HepG2 (cell line): Measurements from ENCODE around the gene COL25A1. TPM values are rescaled to one million over a fixed set of nuclear protein-coding genes. Genes with fewer than 3 reads are reported as not detected.
"Not testable (repeated sequence)": the region's sequence is repeated elsewhere in the genome, so short reads cannot be mapped to it uniquely, and the experiment has no call there.

ENCODE experiments used
- ATAC-seq: fragments of 200-7000 bp; cut with Tn5 transposase; 3 replicates; pipeline ENCODE4 v1.9.1; 2020; ENCODE audit warnings: mild to moderate bottlenecking, moderate library complexity
- BruUV-seq: library from RNA; stranded (reverse); fragments of 400-500 nt; replicated peaks from 2 replicates; lab custom pipeline; 2021; lab: Mats Ljungman, UMichigan
- CTCF ChIA-PET: fragments of 300-600 bp; formaldehyde crosslinking; extraction: SDS; loops from one replicate; lab custom pipeline; 2021; ENCODE audit warnings: low total read pairs, inconsistent platforms, low intra/inter-chr PET ratio; lab: Yijun Ruan, JAX
- POLR2A ChIA-PET: fragments of 350-600 bp; sonication (Branson Sonifier 250); formaldehyde crosslinking; loops from one replicate; lab custom pipeline; 2020; ENCODE audit warnings: antibody characterized with exemption, inconsistent platforms; lab: Yijun Ruan, JAX
- DNase-seq: peaks from one replicate; pipeline ENCODE4 v3.0.0-alpha.2; 2015; ENCODE audit warnings: low spot score
- FAIRE-seq: peaks from 3 replicates; lab custom pipeline; 2011; peaks lifted over from hg19 to GRCh38; lab: Jason Lieb, UNC
- H2AFZ ChIP-seq: one replicate; pipeline ENCODE4 v1.6.1; 2011; ENCODE audit warnings: low read length, inconsistent platforms
- H3K27ac ChIP-seq: fragments of 300-600 bp; 3 replicates; pipeline ENCODE4 v1.8.0; 2011; ENCODE audit warnings: mixed run types, mild to moderate bottlenecking, mixed read lengths, low read length, inconsistent platforms; ENCODE audit not compliant: insufficient read depth; ENCODE audit errors: extremely low read length
- H3K27me3 ChIP-seq, 2 experiments: fragments of 200-600 bp in 1 of 2; 2 replicates in 1 of 2; 3 replicates in 1 of 2; pipeline versions ENCODE4 v1.6.0 to v1.8.0; 2011; ENCODE audit warnings: low read length in 2 of 2, mild to moderate bottlenecking in 2 of 2, moderate library complexity in 2 of 2, inconsistent platforms in 1 of 2; ENCODE audit not compliant: insufficient read depth in 2 of 2, control insufficient read depth in 1 of 2
- H3K36me3 ChIP-seq, 2 experiments: fragments of 200-600 bp in 1 of 2; replicated peaks in 1 of 2; 2 replicates in 1 of 2; 3 replicates in 1 of 2; pipeline versions ENCODE4 v1.5.1 to v1.8.0; 2011; ENCODE audit warnings: low read length in 2 of 2, inconsistent platforms in 1 of 2; ENCODE audit not compliant: insufficient read depth in 2 of 2, control insufficient read depth in 1 of 2
- H3K4me1 ChIP-seq: 2 replicates; pipeline ENCODE4 v1.5.1; 2012; ENCODE audit warnings: low read length, inconsistent platforms; ENCODE audit not compliant: insufficient read depth
- H3K4me2 ChIP-seq: 2 replicates; pipeline ENCODE4 v1.6.0; 2011; ENCODE audit warnings: low read depth, low read length, inconsistent platforms
- H3K4me3 ChIP-seq, 3 experiments: fragments of 200-600 bp in 1 of 3; sonication (generic), shearing (Covaris generic) in 1 of 3; replicated peaks in 1 of 3; 2 replicates each; pipeline ENCODE4 v1.5.1; 2011 to 2016; ENCODE audit warnings: low read length in 3 of 3, inconsistent platforms in 2 of 3, low read depth in 2 of 3, mild to moderate bottlenecking in 2 of 3, control low read depth in 1 of 3, mixed read lengths in 1 of 3; ENCODE audit not compliant: insufficient read depth in 1 of 3
- H3K79me2 ChIP-seq: one replicate; pipeline ENCODE4 v1.6.1; 2011; ENCODE audit warnings: low read length, inconsistent platforms; ENCODE audit not compliant: insufficient read depth
- H3K9ac ChIP-seq: 2 replicates; pipeline ENCODE4 v1.6.0; 2011; ENCODE audit warnings: mild to moderate bottlenecking, low read depth, low read length, inconsistent platforms; ENCODE audit not compliant: insufficient read depth
- H3K9me3 ChIP-seq: 2 replicates; pipeline ENCODE4 v1.5.1; 2012; ENCODE audit warnings: mild to moderate bottlenecking, low read length
- H4K20me1 ChIP-seq: 2 replicates; pipeline ENCODE4 v1.6.0; 2011; ENCODE audit warnings: inconsistent platforms, mild to moderate bottlenecking, low read length, moderate library complexity; ENCODE audit not compliant: insufficient read depth
- AHR ChIP-seq: IDR thresholded peaks from 2 replicates; pipeline ENCODE4 v1.6.1; 2018; ENCODE audit warnings: missing genetic modification reagents, missing compliant biosample characterization
- EEA1 ChIP-seq: sonication (generic); formaldehyde crosslinking; IDR thresholded peaks from 2 replicates; pipeline ENCODE4 v1.5.1; 2020; ENCODE audit warnings: mild to moderate bottlenecking, missing genetic modification reagents, borderline replicate concordance
- ISX ChIP-seq: sonication (generic); formaldehyde crosslinking; conservative IDR thresholded peaks from 2 replicates; pipeline ENCODE4 v1.5.0; 2020; ENCODE audit warnings: missing genetic modification reagents
- MXD4 ChIP-seq: IDR thresholded peaks from 2 replicates; pipeline ENCODE4 v1.6.1; 2016; ENCODE audit warnings: mild to moderate bottlenecking, missing biosample characterization, missing genetic modification reagents
- SMAD1 ChIP-seq: sonication (generic); formaldehyde crosslinking; IDR thresholded peaks from 2 replicates; pipeline ENCODE4 v1.4.0; 2020; ENCODE audit warnings: missing genetic modification reagents, low read depth, mild to moderate bottlenecking, borderline replicate concordance
- SUZ12 ChIP-seq: fragments of 150-350 bp; IDR thresholded peaks from 2 replicates; pipeline ENCODE4 v1.6.1; 2014; ENCODE audit warnings: low read depth, low read length
- ZNF713 ChIP-seq: sonication (generic); formaldehyde crosslinking; IDR thresholded peaks from 2 replicates; pipeline ENCODE4 v1.4.0; 2020; ENCODE audit warnings: mild to moderate bottlenecking, missing genetic modification reagents
- ZNF772 ChIP-seq: sonication (generic); formaldehyde crosslinking; IDR thresholded peaks from 2 replicates; pipeline ENCODE4 v1.5.0; 2020; ENCODE audit warnings: mild to moderate bottlenecking, missing genetic modification reagents
- ZSCAN12 ChIP-seq: sonication (generic); formaldehyde crosslinking; IDR thresholded peaks from 2 replicates; pipeline ENCODE4 v1.9.0; 2021; ENCODE audit warnings: mild to moderate bottlenecking, missing genetic modification reagents
- WGBS: methylation state at CpG from one replicate; pipeline ENCODE4 v1.1.6; 2017; ENCODE audit warnings: low lambda C conversion rate; 5-methylcytosine and 5-hydroxymethylcytosine counted together
- in situ Hi-C: cut with HindIII; loops from 2 replicates; pipeline ENCODE4 v1.10.0; 2017; ENCODE audit warnings: low pct_unique_long_range_greater_than_20kb; ENCODE audit not compliant: extremely low pct_ligation_motif_present
- intact Hi-C: fragments of 100-400 bp; cut with micrococcal nuclease; formaldehyde crosslinking; loops from one replicate; pipeline ENCODE4 v1.10.0; 2022; ENCODE audit not compliant: unreplicated experiment
- polyA plus RNA-seq, 8 experiments: library from polyadenylated mRNA; depleted of rRNA in 3 of 8; stranded (reverse) in 7 of 8; unstranded in 1 of 8; fragments of >200 nt; fragmentation: Illumina TruSeq in 4 of 8; extraction: Trizol in 4 of 8; gene quantifications; 2 replicates each; pipeline versions ENCODE4 v1.2.1 to v1.2.3, GENCODE V29; 2011 to 2016; ENCODE audit warnings: low read depth in 4 of 8, missing spikeins in 1 of 8, mixed read lengths in 1 of 8; ENCODE audit not compliant: insufficient read depth in 1 of 8
- total RNA-seq, 5 experiments: library from RNA; depleted of rRNA; stranded (reverse); fragments of >200 nt; fragmentation: Illumina TruSeq; extraction: Trizol; gene quantifications; 2 replicates each; pipeline ENCODE4 v1.2.3, GENCODE V29; 2016; ENCODE audit warnings: low read depth in 1 of 5
- TF ChIP-seq, protein P1 (sequence below): sonication (generic); formaldehyde crosslinking; IDR thresholded peaks from 2 replicates; pipeline ENCODE4 v1.4.0; 2020; ENCODE audit warnings: missing genetic modification reagents, mild to moderate bottlenecking, borderline replicate concordance

COL25A1 gene
- total and polyA plus RNA-seq, 2 of the 13 experiments (the other 11 are each of a cell fraction or from before 2014, with no cell fraction given) = not detected

DNA sequence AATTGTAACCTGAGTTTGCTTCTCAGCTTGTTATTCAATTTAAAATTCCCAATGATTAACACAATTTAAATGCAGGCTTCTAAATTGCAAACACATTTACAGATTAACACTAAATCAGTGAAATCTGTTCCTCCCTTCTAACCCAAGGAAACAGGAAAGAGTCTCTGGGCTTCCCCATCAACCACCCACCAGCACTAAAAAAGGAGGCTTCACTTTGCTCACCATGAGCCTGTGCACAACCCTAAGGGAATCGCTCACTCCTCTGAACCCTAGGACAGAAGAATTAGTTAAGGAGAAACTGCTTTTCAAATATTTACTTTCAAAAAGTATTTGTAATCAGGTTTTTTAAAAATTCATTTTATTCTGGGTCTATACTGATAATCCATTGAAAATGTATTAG is 155.3 kb downstream of the COL25A1 start (continued):
- TF ChIP-seq, protein P1, sequence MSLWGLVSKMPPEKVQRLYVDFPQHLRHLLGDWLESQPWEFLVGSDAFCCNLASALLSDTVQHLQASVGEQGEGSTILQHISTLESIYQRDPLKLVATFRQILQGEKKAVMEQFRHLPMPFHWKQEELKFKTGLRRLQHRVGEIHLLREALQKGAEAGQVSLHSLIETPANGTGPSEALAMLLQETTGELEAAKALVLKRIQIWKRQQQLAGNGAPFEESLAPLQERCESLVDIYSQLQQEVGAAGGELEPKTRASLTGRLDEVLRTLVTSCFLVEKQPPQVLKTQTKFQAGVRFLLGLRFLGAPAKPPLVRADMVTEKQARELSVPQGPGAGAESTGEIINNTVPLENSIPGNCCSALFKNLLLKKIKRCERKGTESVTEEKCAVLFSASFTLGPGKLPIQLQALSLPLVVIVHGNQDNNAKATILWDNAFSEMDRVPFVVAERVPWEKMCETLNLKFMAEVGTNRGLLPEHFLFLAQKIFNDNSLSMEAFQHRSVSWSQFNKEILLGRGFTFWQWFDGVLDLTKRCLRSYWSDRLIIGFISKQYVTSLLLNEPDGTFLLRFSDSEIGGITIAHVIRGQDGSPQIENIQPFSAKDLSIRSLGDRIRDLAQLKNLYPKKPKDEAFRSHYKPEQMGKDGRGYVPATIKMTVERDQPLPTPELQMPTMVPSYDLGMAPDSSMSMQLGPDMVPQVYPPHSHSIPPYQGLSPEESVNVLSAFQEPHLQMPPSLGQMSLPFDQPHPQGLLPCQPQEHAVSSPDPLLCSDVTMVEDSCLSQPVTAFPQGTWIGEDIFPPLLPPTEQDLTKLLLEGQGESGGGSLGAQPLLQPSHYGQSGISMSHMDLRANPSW (CRISPR knock-in tag) = no peak
- no peak for TF ChIP-seq ZNF772 (CRISPR knock-in tag)
- no peak for TF ChIP-seq SUZ12
- no peak for TF ChIP-seq SMAD1
- no peak for TF ChIP-seq ZNF713

- WGBS = 0% methylated on average over 1 of the region's 1 CpG
- in situ Hi-C loops = no loop called here
- H2AFZ ChIP-seq = no peak overlapping the region
- no peaks in the 10 kb centered on the region for H3K9me3 ChIP-seq
- no peak for ATAC-seq
- no peak overlapping the region for H3K27ac ChIP-seq
- intact Hi-C loops = no loop called here
- no peak overlapping the region for H3K9ac ChIP-seq
- BruUV-seq = no TSS peak
- no peaks in the 10 kb centered on the region for H3K4me1 ChIP-seq
- H3K36me3 ChIP-seq = no peaks in the 10 kb centered on the region
- H3K4me3 ChIP-seq = no peak overlapping the region
- FAIRE-seq = no peak
- CTCF ChIA-PET = no interaction called here
- no peak for TF ChIP-seq AHR (CRISPR knock-in tag)
- TF ChIP-seq ISX (CRISPR knock-in tag) = no peak
- no peak for TF ChIP-seq ZSCAN12 (CRISPR knock-in tag)
- no peak for TF ChIP-seq MXD4 (CRISPR knock-in tag)
- no peak for TF ChIP-seq EEA1 (CRISPR knock-in tag)
- no peak for TF ChIP-seq SMAD1
- TF ChIP-seq, all 625 proteins: peak for 0
- H3K4me2 ChIP-seq = no peak overlapping the region
- no peak for DNase-seq
- H4K20me1 ChIP-seq = no peaks in the 10 kb centered on the region
- POLR2A ChIA-PET = no interaction called here
- no peaks in the 10 kb centered on the region for H3K27me3 ChIP-seq
- no peaks in the 10 kb centered on the region for H3K79me2 ChIP-seq
These were observed 156.0 kb downstream of the COL25A1 start for GRCh38 chr4:109146499-109146898.

DNA sequence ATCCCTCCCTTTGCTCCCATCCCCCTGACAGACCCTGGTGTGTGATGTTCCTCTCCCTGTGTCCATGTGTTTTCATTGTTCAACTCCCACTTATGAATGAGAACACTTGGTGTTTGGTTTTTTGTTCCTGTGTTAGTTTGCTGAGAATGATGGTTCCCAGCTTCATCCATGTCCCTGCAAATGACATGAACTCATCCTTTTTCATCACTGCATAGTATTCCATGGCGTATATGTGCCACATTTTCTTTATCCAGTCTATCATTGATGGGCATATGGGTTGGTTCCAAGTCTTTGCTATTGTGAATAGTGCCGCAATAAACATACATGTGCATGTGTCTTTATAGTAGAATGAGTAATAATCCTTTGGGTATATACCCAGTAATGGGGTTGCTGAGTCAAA is 164.3 kb downstream of the COL25A1 start:
- intact Hi-C loops, H3K4me1 ChIP-seq, H3K79me2 ChIP-seq, H3K27ac ChIP-seq, H3K9me3 ChIP-seq, H3K9ac ChIP-seq, H3K4me2 ChIP-seq, H3K4me3 ChIP-seq, ATAC-seq, CTCF ChIA-PET, DNase-seq, H4K20me1 ChIP-seq, H3K36me3 ChIP-seq, POLR2A ChIA-PET, FAIRE-seq, H2AFZ ChIP-seq, H3K27me3 ChIP-seq, in situ Hi-C loops, BruUV-seq: not testable (repeated sequence)
- WGBS = 53% methylated on average over 2 of the region's 2 CpGs
